BJ (cell line): ENCODE results near the gene TUT7. TPM values are rescaled to one million over a fixed set of nuclear protein-coding genes. Genes with fewer than 3 reads are reported as not detected.

Experiments
- CTCF ChIA-PET: fragments of 350-600 bp; formaldehyde crosslinking; extraction: SDS; loops from one replicate; lab custom pipeline; 2021; ENCODE audit warnings: antibody characterized with exemption, inconsistent platforms; lab: Yijun Ruan, JAX
- POLR2A ChIA-PET: fragments of 300-600 bp; sonication (Branson Sonifier 250); formaldehyde crosslinking; extraction: SDS; loops from one replicate; lab custom pipeline; 2021; ENCODE audit warnings: antibody characterized with exemption; lab: Charles Lee
- DNase-seq: peaks from one replicate; pipeline ENCODE4 v3.0.0-alpha.2; 2011; ENCODE audit warnings: low read depth
- H3K27me3 ChIP-seq: 2 replicates; pipeline ENCODE4 v1.6.0; 2011; ENCODE audit warnings: low read length; ENCODE audit not compliant: control insufficient read depth, insufficient read depth
- H3K36me3 ChIP-seq: 2 replicates; pipeline ENCODE4 v1.5.1; 2011; ENCODE audit warnings: low read length; ENCODE audit not compliant: control insufficient read depth, insufficient read depth
- H3K4me3 ChIP-seq: 2 replicates; pipeline ENCODE4 v1.5.1; 2011; ENCODE audit warnings: low read depth, mild to moderate bottlenecking, control low read depth, low read length
- CTCF ChIP-seq: IDR thresholded peaks from 2 replicates; pipeline ENCODE4 v1.5.1; 2011; ENCODE audit warnings: low read depth, mild to moderate bottlenecking, control low read depth, inconsistent platforms, low read length, moderate library complexity; ENCODE audit not compliant: insufficient read depth
- polyA plus RNA-seq: library from polyadenylated mRNA; depleted of rRNA; stranded (reverse); fragments of >200 nt; gene quantifications from 2 replicates; pipeline ENCODE4 v1.2.3, GENCODE V29; 2011

The TUT7 gene
- polyA plus RNA-seq, 1 experiment = 11.5 TPM

GRCh38 chr9:86337469-86338108 is 16.6 kb downstream of the TUT7 start:
- Histone ChIP-seq H3K36me3 (peaks cover 11% of the 10 kb centered on the region), H3K4me3 (no peak overlapping the region), H3K27me3 (no peaks in the 10 kb centered on the region)
- POLR2A ChIA-PET = no interaction called here
- no peak for DNase-seq
- no peak for TF ChIP-seq CTCF
- CTCF ChIA-PET = no interaction called here

- TF ChIP-seq CTCF = no peak
- CTCF ChIA-PET = no interaction called here
- POLR2A ChIA-PET = no interaction called here
- Histone ChIP-seq H3K4me3 (no peak overlapping the region), H3K36me3 (peaks cover 8% of the 10 kb centered on the region), H3K27me3 (no peaks in the 10 kb centered on the region)
- DNase-seq = no peak
Observed at GRCh38 chr9:86336058-86336457, 18.2 kb downstream of the TUT7 start.

- Histone ChIP-seq H3K4me3 (no peak overlapping the region), H3K36me3 (peaks cover 6% of the 10 kb centered on the region), H3K27me3 (no peaks in the 10 kb centered on the region)
- no peak for DNase-seq
- CTCF ChIA-PET = interaction anchor here (0.9 to 1.1 kb wide), 2 partner anchors 13 to 131 kb away, joined by 3 to 4 read pairs; no protein-coding TSS in a partner anchor
- POLR2A ChIA-PET = no interaction called here
- TF ChIP-seq CTCF = no peak
Observed at GRCh38 chr9:86333651-86334050, 20.6 kb downstream of the TUT7 start.

- DNase-seq = no peak
- ChIA-PET POLR2A (no interaction called here), CTCF (no interaction called here)
- no peak for TF ChIP-seq CTCF
- no peaks in the 10 kb centered on the region for H3K27me3 ChIP-seq
- peaks cover 8% of the 10 kb centered on the region; the same call in 1 of the 2 replicates for H3K36me3 ChIP-seq
- no peak overlapping the region for H3K4me3 ChIP-seq
Observed at GRCh38 chr9:86330186-86330585, 24.0 kb downstream of the TUT7 start.

GRCh38 chr9:86329649-86330048 is 24.6 kb downstream of the TUT7 start:
- ChIA-PET POLR2A (no interaction called here), CTCF (no interaction called here)
- TF ChIP-seq CTCF = no peak
- H3K4me3 ChIP-seq = no peak overlapping the region
- no peak for DNase-seq
- H3K36me3 ChIP-seq = peaks cover 6% of the 10 kb centered on the region; the same call in 1 of the 2 replicates
- H3K27me3 ChIP-seq = no peaks in the 10 kb centered on the region
